AG04450 (cell line): ENCODE data around the gene PDLIM3. TPM values are rescaled to one million over a fixed set of nuclear protein-coding genes. Genes with fewer than 3 reads are reported as not detected.

Experiments used
- CTCF ChIA-PET: fragments of 300-600, 350-600 bp; formaldehyde crosslinking; extraction: SDS; loops from one replicate; lab custom pipeline; 2022; ENCODE audit warnings: antibody characterized with exemption, inconsistent platforms; lab: Charles Lee
- POLR2A ChIA-PET: fragments of 350-600 bp; formaldehyde crosslinking; extraction: SDS; loops from one replicate; lab custom pipeline; 2021; ENCODE audit warnings: antibody characterized with exemption, inconsistent platforms; lab: Yijun Ruan, JAX
- DNase-seq: peaks from one replicate; pipeline ENCODE4 v3.0.0-alpha.2; 2011; ENCODE audit warnings: low read depth, low spot score
- H3K27ac ChIP-seq: one replicate; pipeline ENCODE4 v1.5.1; 2012; ENCODE audit warnings: low read depth, low read length, control low read depth
- H3K27me3 ChIP-seq: one replicate; pipeline ENCODE4 v1.6.0; 2012; ENCODE audit warnings: low read length; ENCODE audit not compliant: control insufficient read depth, insufficient read depth
- H3K4me3 ChIP-seq: 2 replicates; pipeline ENCODE4 v1.5.1; 2011; ENCODE audit warnings: mild to moderate bottlenecking, low read depth, low read length, control low read depth
- H3K9me3 ChIP-seq: 2 replicates; pipeline ENCODE4 v1.5.1; 2012; ENCODE audit warnings: low read length; ENCODE audit not compliant: control insufficient read depth, insufficient read depth
- polyA plus RNA-seq: library from polyadenylated mRNA; depleted of rRNA; stranded (reverse); fragments of >200 nt; gene quantifications from 2 replicates; pipeline ENCODE4 v1.2.3, GENCODE V29; 2011
- TF ChIP-seq, protein P1 (sequence below): IDR thresholded peaks from 2 replicates; pipeline ENCODE4 v1.5.1; 2011; ENCODE audit warnings: low read depth, low read length, control low read depth, inconsistent platforms

Gene PDLIM3
- polyA plus RNA-seq, 1 experiment = 15.4 TPM

DNA sequence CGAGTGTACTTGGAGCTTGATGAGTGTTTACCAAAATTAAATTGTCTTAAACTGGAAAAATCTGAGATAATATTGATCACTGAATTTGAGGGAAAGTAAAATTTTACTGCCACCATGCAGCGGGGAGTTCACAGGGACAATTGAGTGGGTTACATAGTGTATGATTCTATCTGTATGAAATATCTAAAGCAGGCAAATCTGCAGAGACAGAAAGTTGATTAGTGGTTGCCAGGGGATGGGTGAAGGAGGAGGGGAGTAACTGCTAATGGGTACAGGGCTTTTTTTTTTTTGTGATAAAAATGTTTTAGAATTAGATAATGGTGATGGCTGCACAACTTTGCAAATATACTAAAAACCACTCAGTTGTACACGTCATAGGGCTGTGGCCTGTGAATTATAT is 35.4 kb upstream of the PDLIM3 start:
- TF ChIP-seq, protein P1, sequence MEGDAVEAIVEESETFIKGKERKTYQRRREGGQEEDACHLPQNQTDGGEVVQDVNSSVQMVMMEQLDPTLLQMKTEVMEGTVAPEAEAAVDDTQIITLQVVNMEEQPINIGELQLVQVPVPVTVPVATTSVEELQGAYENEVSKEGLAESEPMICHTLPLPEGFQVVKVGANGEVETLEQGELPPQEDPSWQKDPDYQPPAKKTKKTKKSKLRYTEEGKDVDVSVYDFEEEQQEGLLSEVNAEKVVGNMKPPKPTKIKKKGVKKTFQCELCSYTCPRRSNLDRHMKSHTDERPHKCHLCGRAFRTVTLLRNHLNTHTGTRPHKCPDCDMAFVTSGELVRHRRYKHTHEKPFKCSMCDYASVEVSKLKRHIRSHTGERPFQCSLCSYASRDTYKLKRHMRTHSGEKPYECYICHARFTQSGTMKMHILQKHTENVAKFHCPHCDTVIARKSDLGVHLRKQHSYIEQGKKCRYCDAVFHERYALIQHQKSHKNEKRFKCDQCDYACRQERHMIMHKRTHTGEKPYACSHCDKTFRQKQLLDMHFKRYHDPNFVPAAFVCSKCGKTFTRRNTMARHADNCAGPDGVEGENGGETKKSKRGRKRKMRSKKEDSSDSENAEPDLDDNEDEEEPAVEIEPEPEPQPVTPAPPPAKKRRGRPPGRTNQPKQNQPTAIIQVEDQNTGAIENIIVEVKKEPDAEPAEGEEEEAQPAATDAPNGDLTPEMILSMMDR = no peak
- DNase-seq = no peak
- Histone ChIP-seq H3K27me3 (no peaks in the 10 kb centered on the region), H3K27ac (no peak overlapping the region), H3K9me3 (no peaks in the 10 kb centered on the region), H3K4me3 (no peak overlapping the region)
- ChIA-PET POLR2A (no interaction called here), CTCF (interaction anchor here (1.9 kb wide), 1 partner anchor 27 kb away, joined by 6 read pairs; no protein-coding TSS in a partner anchor)

DNA sequence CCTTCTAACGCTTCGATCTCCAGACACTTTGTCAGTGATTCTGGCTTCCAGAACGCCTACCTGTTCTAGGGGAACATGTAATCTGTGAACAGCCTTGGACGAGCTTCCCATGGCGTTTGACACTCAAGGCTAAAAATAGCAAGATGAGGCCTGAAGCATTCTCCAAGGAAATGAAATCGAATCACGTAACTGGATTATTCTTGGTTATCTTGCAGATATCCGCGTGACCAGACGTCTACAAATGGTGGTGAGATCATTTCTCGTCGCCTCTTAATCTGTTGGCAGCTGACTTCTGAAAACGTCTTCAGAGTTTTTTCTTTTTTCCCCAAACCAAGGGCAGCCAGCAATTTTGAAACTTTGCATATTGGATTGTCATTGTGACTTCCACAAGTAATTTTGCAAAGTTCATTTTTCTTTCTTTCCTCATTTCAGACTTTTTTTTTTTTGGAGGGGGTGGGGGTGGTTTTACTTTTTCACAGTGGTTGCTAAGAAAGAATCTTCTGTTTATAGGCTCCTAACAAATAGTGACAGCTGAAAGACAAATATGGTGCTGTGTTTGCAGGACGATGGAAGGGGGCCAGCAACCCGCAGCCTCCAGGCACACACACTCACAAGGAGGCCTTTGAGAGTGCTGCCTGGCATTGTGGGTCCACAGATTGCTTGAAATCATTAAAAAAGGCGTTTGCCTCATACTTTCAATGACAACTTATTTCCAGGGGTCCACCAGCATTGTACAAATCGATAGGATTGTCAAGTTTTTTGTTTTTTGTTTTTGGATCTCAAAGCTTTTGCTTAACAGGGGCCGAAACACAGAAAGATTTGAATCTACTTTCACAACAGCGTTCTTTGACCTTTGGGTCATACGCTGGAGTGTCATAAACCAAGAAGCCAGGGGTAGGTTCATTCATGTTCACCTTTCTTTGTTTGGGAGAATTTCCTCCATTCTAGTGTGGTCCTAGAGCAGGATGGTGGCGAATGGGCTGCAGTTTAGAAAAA is 32.4 kb upstream of the PDLIM3 start:
- peak; percentile 65 for DNase-seq
- TF ChIP-seq, protein P1 = no peak
- Histone ChIP-seq H3K27ac (peak overlapping the region; percentile 93), H3K9me3 (no peaks in the 10 kb centered on the region), H3K4me3 (peak overlapping the region; percentile 5; the same call in 1 of the 2 replicates), H3K27me3 (no peaks in the 10 kb centered on the region)
- CTCF ChIA-PET = interaction anchor here (1.2 kb wide), 1 partner anchor 30 kb away, joined by 6 read pairs; no protein-coding TSS in a partner anchor
- POLR2A ChIA-PET = interaction anchor here (0.6 to 0.9 kb wide), 3 partner anchors 27 to 95 kb away, joined by 4 to 5 read pairs (median 4); no protein-coding TSS in a partner anchor

DNA sequence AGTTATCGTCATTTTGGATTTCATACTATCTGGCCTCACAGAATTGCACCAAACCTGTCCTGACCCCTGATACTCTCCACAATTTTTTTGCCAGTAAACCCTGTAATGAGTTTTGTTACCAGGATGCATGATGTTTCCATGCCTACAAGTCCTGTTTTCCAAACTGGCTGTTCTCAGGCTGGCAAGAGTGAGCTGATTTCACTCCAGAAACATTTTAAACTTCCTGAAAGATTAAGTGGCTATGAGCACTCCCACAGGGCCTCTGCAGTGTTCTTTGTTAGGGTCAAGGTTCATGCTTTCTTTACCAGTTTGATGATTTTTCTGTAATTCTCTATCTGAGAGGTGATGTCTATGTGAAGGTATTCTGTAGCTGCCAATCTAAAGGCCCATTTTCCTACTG is 31.7 kb upstream of the PDLIM3 start:
- ChIA-PET POLR2A (interaction anchor here (0.6 to 0.9 kb wide), 3 partner anchors 28 to 94 kb away, joined by 4 to 5 read pairs (median 4); no protein-coding TSS in a partner anchor), CTCF (interaction anchor here (1.2 kb wide), 1 partner anchor 31 kb away, joined by 6 read pairs; no protein-coding TSS in a partner anchor)
- Histone ChIP-seq H3K9me3 (no peaks in the 10 kb centered on the region), H3K27ac (peak overlapping the region; percentile 93), H3K4me3 (peak overlapping the region; percentile 5; the same call in 1 of the 2 replicates), H3K27me3 (no peaks in the 10 kb centered on the region)
- TF ChIP-seq, protein P1 = no peak
- no peak for DNase-seq

DNA sequence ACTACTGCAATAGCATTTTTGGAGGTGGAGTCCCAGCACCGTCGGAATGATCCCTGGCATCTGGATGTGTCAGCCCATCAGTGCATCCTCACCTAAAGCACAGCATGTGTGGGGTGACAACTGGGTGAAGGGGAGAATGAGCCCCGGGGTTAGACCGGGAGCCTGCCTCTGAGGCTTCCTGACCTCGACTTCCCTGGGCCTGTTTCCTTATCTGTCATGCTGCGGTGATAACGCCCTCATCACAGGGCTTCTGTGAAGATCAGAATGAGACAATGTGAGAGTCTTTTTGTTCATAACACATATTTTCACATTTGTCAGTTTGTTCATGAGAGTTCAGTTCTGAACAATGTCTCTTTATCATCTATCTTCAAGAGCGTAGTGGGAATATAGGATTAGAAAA is 31.1 kb upstream of the PDLIM3 start:
- ChIA-PET CTCF (interaction anchor here (1.2 kb wide), 1 partner anchor 32 kb away, joined by 6 read pairs; no protein-coding TSS in a partner anchor), POLR2A (no interaction called here)
- DNase-seq = no peak
- TF ChIP-seq, protein P1 = no peak
- H3K4me3 ChIP-seq = no peak overlapping the region
- no peaks in the 10 kb centered on the region for H3K27me3 ChIP-seq
- peak overlapping the region; percentile 93 for H3K27ac ChIP-seq
- no peaks in the 10 kb centered on the region for H3K9me3 ChIP-seq
